HG02870 (cell line): ENCODE measurements around the gene NGFR.
"Not testable (repeated sequence)": the region's sequence is repeated elsewhere in the genome, so short reads cannot be mapped to it uniquely, and the experiment has no call there.

Source experiments
- ATAC-seq: cut with Tn5 transposase; IDR thresholded peaks from one replicate; pipeline ENCODE4 v1.9.1; 2021; ENCODE audit warnings: mild to moderate bottlenecking, moderate library complexity; ENCODE audit not compliant: unreplicated experiment

NGFR gene

DNA sequence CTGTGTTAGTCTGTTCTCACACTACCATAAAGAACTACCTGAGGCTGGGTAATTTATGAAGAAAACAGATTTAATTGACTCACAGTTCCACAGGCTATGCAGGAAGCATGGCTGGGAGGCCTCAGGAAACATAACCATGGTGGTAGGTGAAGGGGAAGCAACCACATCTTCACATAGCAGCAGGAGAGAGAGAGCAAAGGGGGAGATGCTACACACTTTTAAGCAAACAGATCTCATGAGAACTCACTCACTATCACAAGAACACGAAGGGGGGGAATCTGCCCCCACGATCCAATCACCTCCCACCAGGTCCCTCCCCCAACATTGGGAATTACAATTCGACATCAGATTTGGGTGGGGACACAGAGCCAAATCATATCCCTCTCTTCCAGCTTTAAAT is 48.8 kb downstream of the NGFR start:
- ATAC-seq, result no peak

DNA sequence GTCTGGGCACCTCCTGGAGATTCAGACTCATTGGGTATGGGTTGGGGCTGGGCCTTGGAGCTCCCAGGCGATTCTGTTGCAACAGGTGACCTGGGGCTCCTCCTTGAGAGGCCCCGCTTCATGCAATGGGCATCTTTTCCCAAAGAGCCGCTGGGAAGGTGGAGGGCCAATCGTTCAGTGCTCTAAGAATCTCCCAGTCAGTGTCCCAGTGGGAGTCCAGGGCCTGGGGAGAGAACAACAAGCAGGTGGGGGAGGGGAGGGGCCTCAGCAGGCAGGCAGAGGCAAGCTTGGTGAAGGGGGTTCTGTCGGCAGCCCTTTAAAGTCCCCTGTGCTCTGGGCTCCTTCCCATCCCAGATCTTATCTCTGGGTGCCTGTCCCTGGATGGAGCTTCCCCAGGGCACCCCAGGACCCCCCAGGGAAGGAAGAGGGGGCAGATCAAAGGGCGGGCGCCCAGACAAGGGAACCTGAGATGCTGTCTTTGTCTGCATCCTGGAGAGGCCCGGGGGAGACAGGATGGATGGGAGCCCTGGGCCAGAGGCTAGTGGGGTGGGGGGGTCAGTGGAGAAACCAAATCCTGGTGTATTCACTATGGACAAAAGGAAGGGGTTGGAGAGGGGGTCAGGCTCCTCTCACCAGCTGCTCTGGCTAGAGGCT is 50.0 kb downstream of the NGFR start:
- ATAC-seq, result no peak

GRCh38 chr17:49545806-49546545 is 50.9 kb downstream of the NGFR start:
- no peak for ATAC-seq

DNA sequence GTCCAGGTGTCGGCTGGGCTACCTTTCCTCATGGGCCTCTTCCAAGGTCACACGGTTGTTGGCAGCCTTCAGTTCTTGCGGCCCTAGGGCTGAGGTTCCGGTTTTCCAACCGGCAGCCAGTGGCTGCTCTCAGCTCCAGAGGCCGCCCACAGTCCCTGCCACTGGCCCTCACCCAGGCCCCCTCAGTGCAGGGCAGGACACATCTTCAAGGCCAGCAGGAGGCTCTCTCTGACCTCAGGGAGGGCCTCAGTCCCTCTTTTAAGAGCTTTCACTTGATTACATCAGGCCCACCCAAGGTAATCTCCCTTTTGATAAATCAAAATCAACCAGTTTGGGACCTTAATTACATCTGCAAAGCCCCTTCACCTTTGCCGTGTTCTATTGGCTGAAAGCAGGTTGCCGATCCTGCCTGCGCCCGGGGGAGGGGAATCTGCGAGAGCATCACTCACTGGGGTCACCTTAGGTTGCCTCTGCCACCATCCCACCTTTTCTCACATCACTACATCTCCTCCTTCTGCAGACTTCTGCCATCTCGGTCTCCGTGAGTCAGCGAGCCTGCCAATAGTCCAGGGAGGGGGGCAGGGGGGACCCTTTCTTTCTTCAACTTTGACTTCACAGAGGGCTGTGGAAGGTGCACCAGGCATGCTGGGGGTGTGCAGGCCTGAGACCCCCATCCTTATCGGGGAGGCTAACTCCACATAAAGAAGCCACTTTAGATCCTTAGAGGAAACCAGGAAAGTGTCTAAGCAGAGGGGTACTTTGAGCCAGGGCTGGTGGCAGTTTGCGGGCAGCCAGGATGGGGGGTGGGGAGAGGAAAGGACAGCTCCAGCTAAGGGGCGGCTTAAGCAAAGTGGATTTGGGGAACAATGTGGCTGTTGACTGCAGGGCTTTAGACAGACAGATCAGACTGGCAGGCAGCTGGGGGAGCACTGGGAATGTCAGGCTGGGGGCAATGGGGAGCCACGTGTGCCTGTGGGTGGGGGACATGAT is 51.7 kb downstream of the NGFR start:
- ATAC-seq, result no peak

GRCh38 chr17:49547566-49547965 is 52.5 kb downstream of the NGFR start:
- no peak for ATAC-seq

DNA sequence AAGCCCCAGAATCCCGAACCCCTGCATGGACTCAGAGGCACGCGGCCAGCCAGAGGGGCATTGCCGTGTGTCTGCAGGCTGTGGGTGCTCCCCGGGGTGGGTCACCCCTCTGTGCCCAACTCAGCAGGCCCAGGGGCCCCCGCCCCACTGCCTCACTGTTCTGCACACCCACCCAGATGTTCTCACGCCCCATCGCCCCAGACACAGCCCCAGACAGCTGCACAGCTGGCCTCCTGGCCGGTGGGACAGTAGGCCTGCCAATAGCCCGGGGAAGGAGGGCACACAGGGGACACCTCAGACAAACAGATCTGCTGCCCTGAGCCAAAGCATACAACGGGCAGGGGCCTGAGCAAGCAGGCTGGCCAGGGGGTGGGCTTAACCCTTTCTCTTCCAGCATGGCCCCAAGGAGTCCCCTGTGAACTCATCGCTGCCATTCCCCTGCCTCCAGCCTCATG is 53.0 kb downstream of the NGFR start:
- ATAC-seq, result no peak

- no peak for ATAC-seq
Measured at GRCh38 chr17:49548506-49549310, 53.6 kb downstream of the NGFR start.

- no peak for ATAC-seq
Measured at GRCh38 chr17:49549311-49549605, 54.2 kb downstream of the NGFR start.

DNA sequence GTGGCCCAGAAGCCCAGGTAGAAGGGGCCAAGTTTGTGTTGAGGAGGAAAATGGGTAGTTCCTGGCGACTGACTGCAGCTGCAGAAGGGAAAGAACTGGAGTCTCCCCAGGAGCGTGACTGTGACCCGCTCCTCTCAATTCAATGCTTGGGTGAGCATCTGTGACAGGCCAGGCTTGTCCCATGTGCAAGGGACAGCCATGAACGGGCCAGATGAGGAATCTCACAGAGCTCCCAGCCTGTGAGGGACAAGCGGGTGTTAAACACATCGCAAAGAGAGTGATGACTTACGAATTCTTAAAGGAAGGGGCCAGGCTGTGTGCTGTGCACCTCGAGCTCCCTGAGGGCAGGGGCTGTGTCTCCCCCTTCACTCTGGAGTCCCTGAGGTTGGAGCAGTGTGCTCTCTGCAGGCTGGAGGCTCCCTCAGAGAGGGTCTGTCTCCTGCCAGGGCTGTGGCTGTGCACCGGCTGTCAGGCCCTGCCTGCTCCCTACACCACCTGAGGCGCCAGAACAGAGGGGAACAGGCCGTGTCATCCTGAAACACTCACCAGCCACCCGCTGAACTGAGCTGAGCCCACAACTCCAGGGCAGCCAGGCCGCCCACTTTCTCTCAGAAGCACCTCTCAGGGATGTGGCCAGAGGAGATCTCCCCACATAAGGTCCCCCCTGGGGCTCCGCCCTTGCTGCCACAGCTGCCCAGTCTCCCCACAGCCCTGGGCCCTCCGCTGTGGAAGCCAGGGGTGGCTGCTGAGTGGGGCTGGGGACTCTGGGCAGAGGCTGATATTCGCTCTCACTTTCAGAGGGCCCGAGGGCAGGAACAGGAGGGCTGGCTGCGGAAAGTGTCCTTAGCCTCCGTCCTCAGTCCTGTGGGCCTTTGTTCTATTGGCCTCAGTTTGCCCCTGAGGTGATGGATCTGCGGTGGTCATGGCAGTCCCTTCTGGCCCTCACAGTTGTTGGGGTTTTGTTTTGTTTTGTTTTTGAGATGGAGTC is 54.9 kb downstream of the NGFR start:
- no peak for ATAC-seq

DNA sequence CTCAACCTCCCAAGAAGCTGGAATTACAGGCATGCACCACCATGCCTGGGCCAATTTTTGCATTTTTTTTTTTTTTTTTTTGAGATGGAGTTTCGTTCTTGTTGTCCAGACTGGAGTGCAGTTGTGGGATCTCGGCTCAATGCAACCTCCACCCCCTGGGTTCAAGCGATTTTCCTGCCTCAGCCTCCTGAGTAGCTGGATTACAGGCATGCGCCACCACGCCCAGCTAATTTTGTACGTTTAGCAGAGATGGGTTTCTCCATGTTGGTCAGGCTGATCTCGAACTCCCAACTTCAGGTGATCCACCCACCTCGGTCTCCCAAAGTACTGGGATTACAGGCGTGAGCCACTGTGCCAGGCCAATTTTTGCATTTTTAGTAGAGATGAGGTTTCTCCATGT is 55.7 kb downstream of the NGFR start:
- ATAC-seq, result not testable (repeated sequence)

- no peak for ATAC-seq
Measured at GRCh38 chr17:49551221-49552069, 56.4 kb downstream of the NGFR start.

- no peak for ATAC-seq
Measured at GRCh38 chr17:49552070-49552751, 57.1 kb downstream of the NGFR start.

DNA sequence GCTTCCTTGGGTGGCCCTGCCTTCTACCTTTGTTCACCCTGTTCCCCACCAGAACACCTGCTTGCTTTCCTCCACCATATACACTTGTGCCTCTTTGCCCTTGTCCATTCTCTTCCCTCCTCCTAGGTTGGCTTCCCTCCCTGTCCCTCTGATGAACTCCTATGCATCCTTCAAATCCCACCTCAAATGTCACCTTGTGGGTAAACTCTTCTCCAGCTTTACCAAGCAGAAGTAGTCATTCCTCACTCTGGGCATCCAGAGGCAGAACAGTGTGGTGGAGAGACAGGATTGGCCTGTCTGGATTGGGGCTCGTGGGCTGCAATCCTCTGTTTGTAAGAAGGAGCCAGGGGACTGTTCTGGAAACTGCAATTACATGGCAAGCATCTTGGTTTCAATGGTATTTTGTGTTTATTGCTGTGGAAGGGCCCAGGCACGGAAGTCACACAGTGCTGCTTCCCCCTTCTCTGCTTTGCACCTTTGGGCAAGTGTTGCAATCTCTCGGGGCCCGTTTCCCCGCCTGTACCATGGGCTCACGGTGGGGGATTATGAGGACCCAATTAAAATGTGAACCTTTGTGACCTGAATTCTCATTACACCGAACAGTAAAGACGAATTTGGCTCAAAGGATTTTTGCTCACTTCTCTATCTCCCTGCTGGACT is 58.7 kb downstream of the NGFR start:
- no peak for ATAC-seq

GRCh38 chr17:49554694-49555494 is 59.8 kb downstream of the NGFR start:
- no peak for ATAC-seq

GRCh38 chr17:49555495-49556222 is 60.6 kb downstream of the NGFR start:
- no peak for ATAC-seq
